Measurements from ENCODE around the gene DCTN4.

The DCTN4 gene

GRCh38 chr5:150734579-150735384, 24.0 kb downstream of the DCTN4 start:
- no peaks in the 10 kb centered on the region for H3K9me3 ChIP-seq
- H3K4me1 ChIP-seq: peaks cover 8% of the 10 kb centered on the region
- no peak overlapping the region for H3K4me3 ChIP-seq (ENCODE audit: low read depth, low read length)
- no peaks in the 10 kb centered on the region for H3K27me3 ChIP-seq
- DNase-seq: no peak
- TF ChIP-seq, protein P1, sequence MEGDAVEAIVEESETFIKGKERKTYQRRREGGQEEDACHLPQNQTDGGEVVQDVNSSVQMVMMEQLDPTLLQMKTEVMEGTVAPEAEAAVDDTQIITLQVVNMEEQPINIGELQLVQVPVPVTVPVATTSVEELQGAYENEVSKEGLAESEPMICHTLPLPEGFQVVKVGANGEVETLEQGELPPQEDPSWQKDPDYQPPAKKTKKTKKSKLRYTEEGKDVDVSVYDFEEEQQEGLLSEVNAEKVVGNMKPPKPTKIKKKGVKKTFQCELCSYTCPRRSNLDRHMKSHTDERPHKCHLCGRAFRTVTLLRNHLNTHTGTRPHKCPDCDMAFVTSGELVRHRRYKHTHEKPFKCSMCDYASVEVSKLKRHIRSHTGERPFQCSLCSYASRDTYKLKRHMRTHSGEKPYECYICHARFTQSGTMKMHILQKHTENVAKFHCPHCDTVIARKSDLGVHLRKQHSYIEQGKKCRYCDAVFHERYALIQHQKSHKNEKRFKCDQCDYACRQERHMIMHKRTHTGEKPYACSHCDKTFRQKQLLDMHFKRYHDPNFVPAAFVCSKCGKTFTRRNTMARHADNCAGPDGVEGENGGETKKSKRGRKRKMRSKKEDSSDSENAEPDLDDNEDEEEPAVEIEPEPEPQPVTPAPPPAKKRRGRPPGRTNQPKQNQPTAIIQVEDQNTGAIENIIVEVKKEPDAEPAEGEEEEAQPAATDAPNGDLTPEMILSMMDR (IDR thresholded peaks at IDR 0.05; ENCODE audit: low read depth, low read length): no peak; the same call in 1 of the 2 replicates
- peaks cover 58% of the 10 kb centered on the region for H3K36me3 ChIP-seq

DNA sequence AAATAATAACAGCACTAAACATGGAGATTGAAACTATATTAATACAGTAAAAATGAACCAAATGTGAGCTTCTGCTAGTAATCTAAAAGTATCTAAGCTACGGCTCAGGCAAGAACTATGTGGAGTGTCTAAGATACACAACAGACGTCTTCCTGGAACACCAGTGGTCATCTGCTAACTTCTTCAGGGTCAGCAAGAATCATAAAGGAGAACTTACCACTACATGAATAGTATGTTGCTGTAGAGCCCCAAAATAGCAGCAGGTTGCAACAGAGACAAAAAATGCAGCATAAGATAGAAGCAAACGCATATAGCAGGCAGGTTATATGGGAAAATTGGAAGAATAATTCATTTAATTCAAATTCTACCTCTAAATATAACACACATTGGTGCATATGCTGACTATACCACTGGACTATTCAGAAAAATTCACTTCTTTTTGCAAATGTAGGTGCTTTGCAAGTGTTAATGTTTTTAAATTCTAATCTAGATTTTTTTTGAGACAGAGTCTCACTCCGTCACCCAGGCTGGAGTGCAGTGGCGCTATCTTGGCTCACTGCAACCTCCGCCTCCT, 27.1 kb downstream of the DCTN4 start:
- TF ChIP-seq, protein P1 (IDR thresholded peaks at IDR 0.05; ENCODE audit: low read depth, low read length): no peak
- DNase-seq: no peak
- no peaks in the 10 kb centered on the region for H3K27me3 ChIP-seq
- peaks cover 8% of the 10 kb centered on the region for H3K4me1 ChIP-seq
- H3K9me3 ChIP-seq: no peaks in the 10 kb centered on the region
- H3K4me3 ChIP-seq (ENCODE audit: low read depth, low read length): no peak overlapping the region
- H3K36me3 ChIP-seq: peaks cover 73% of the 10 kb centered on the region

DNA sequence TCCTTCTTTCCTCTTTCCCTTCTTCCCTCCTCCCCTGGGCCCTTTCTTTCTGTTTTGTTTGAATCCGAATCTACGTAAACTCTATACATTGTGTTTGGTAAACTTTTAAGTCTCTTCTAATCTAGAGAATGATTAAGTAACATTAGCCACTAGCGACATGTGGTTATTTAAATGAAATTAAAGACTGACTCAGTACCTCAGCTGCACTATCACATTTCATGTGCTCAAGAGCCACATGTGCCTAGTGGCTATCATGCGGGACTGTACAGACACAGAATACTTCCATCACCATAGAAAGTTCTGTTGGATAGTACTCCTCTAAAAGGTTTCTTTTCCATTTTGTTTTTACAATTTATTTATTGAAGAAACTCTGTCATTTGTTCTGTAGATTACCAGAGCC, 29.0 kb downstream of the DCTN4 start:
- H3K9me3 ChIP-seq: no peaks in the 10 kb centered on the region
- TF ChIP-seq, protein P1 (IDR thresholded peaks at IDR 0.05; ENCODE audit: low read depth, low read length): no peak
- H3K36me3 ChIP-seq: peaks cover 72% of the 10 kb centered on the region
- H3K4me1 ChIP-seq: peaks cover 2% of the 10 kb centered on the region
- H3K27me3 ChIP-seq: no peaks in the 10 kb centered on the region
- DNase-seq: no peak
- H3K4me3 ChIP-seq (ENCODE audit: low read depth, low read length): no peak overlapping the region

DNA sequence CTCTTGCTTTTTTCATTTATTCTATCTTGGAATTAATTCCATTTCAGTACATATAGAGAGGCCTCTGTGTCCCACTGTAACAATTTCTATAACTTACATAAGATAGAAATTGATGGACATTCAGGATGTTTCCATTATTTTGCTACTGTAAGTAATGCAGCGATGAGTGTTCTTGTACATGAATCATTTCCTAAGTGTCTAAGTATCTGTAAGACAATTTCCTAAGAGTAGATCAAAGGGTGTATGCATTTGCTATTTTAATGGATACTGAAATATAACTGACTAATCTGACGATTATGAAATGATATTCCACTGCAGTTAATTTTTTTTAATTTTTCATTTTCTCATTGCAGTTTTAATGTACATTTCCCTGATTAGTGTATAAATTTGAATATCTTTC, 35.0 kb downstream of the DCTN4 start:
- Histone ChIP-seq H3K9me3 (no peaks in the 10 kb centered on the region), H3K4me3 (ENCODE audit: low read depth, low read length) (no peak overlapping the region), H3K27me3 (no peaks in the 10 kb centered on the region), H3K4me1 (no peaks in the 10 kb centered on the region), H3K36me3 (peaks cover 82% of the 10 kb centered on the region)
- DNase-seq: no peak
- TF ChIP-seq, protein P1 (IDR thresholded peaks at IDR 0.05; ENCODE audit: low read depth, low read length): no peak

GRCh38 chr5:150710165-150710564, 48.7 kb downstream of the DCTN4 start:
- no peaks in the 10 kb centered on the region for H3K27me3 ChIP-seq
- H3K4me1 ChIP-seq: no peaks in the 10 kb centered on the region
- H3K36me3 ChIP-seq: peaks cover 53% of the 10 kb centered on the region
- no peaks in the 10 kb centered on the region for H3K9me3 ChIP-seq
- DNase-seq: no peak
- H3K4me3 ChIP-seq (ENCODE audit: low read depth, low read length): no peak overlapping the region
- TF ChIP-seq, protein P1 (IDR thresholded peaks at IDR 0.05; ENCODE audit: low read depth, low read length): peak; percentile 57

GRCh38 chr5:150706776-150707390, 51.9 kb downstream of the DCTN4 start:
- H3K27me3 ChIP-seq: no peaks in the 10 kb centered on the region
- TF ChIP-seq, protein P1 (IDR thresholded peaks at IDR 0.05; ENCODE audit: low read depth, low read length): no peak
- DNase-seq: no peak
- H3K4me1 ChIP-seq: no peaks in the 10 kb centered on the region
- peaks cover 28% of the 10 kb centered on the region for H3K36me3 ChIP-seq
- no peak overlapping the region for H3K4me3 ChIP-seq (ENCODE audit: low read depth, low read length)
- H3K9me3 ChIP-seq: no peaks in the 10 kb centered on the region

All from BE2C (cell line).